AG08396 (cell line): ENCODE results near the gene B3GLCT.
"Not testable (repeated sequence)": the region's sequence is repeated elsewhere in the genome, so short reads cannot be mapped to it uniquely, and the experiment has no call there.

ENCODE experiments used
- DNase-seq: peaks from one replicate; pipeline ENCODE4 v3.0.0; 2012; ENCODE audit warnings: low spot score, mixed read lengths

B3GLCT gene

GRCh38 chr13:31278869-31279268 lies 79.1 kb downstream of the B3GLCT start:
- no peak for DNase-seq

GRCh38 chr13:31282741-31283455 lies 83.1 kb downstream of the B3GLCT start:
- DNase-seq = no peak

- no peak for DNase-seq
Observed at GRCh38 chr13:31286930-31287329, 87.2 kb downstream of the B3GLCT start.

DNA sequence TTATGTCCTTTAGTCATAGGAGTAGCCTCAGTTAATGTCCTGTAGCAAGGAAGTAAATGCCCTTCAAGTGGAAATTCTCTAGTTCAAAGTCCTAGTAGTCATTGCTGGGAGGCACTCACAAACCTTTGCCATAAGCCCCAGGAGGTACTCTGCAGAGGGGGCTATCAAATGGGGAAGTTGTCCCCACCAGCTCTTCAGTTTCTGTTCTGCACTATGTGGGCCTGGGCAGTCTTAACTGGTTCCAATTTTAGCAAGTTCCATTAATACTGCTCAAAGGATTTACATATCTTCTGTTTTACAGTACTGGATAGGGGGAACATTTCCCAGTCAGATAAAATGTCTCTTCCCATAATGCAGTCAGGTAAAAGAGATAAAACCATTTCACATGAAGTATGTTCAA lies 101.3 kb downstream of the B3GLCT start:
- no peak for DNase-seq

- no peak for DNase-seq
Observed at GRCh38 chr13:31310356-31310755, 110.6 kb downstream of the B3GLCT start.

DNA sequence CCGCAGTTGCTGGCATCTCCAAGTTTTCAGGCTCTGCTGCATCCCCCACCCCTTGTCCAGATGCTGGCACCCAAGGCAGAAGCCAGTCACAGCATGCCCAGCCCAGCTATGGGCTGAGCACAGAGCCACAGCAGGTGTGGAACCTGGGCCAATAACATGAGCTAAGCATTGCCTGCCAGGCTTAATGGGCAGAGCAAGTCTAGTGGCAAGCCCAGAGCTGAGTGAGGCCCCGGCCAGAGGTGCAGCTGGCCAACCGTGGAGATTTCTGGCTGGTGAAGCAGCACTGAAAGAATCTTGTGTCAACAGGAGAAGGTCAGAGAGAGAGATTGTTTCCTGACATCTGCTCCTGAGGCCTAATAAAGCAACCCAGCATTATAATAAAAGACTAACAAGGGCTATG lies 111.0 kb downstream of the B3GLCT start:
- DNase-seq = no peak

DNA sequence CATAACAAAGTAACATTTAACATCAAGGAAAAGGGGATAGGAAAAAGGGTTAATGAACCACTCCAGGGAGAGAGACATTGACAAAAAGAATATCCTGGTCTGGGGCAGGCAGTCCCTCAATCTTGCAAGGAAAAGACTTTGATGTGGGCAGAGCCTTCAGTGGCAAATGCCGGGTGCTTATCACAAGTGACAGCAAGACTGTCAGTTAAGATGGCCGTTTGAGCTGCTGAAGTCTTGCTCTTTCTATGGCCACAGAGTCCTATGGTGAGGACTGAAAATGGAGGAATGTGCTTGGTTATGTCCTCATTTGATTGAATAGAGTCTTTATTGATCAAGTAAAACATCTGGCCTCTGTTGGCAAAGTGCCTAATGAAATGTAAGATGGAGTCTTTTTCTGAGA lies 112.1 kb downstream of the B3GLCT start:
- no peak for DNase-seq

- no peak for DNase-seq
Observed at GRCh38 chr13:31314961-31315360, 115.2 kb downstream of the B3GLCT start.

- DNase-seq = no peak
Observed at GRCh38 chr13:31320946-31321345, 121.2 kb downstream of the B3GLCT start.

DNA sequence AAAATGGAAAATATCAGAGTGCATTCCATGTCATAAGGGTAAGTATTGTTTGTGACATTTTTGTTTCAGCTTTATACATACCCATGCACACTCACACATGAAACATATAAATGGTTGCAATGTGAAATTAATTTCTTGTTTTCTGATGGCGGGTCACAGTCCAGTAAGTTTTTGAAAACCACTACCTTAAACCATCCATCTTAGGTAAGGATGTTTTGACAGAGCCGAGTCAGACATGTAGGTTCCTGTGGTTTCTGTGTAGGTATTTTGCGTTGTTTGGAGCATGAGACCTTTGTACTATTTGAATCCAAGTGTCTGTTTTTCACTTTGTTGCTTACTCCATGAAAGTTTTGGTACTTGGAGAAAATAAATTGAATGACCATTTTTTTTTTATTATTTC lies 121.7 kb downstream of the B3GLCT start:
- DNase-seq = no peak

- no peak for DNase-seq
Observed at GRCh38 chr13:31322026-31322425, 122.3 kb downstream of the B3GLCT start.

- no peak for DNase-seq
Observed at GRCh38 chr13:31322702-31323405, 123.1 kb downstream of the B3GLCT start.

GRCh38 chr13:31327182-31327860 lies 127.5 kb downstream of the B3GLCT start:
- DNase-seq = no peak

- DNase-seq = no peak
Observed at GRCh38 chr13:31328549-31329235, 128.9 kb downstream of the B3GLCT start.

- DNase-seq = no peak
Observed at GRCh38 chr13:31330236-31330635, 130.5 kb downstream of the B3GLCT start.

DNA sequence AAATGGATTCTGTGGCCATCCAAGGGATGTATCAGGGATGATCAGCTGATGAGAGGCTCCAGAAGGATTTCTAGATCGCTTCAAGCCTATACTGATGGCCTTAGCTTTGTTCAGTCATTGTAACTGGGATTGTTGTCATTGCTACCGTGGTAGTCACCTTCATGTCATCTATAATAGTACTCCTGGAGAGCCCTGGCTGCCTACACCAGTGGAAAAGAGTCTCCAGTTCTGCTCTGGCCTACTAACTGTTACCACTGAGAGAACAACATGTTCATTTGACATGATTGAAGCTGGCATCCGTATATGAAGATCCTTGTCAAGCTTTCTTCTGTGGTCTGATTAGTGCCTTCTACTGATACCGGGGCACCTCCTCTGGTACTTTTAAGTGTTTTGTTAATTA lies 131.3 kb downstream of the B3GLCT start:
- no peak for DNase-seq

DNA sequence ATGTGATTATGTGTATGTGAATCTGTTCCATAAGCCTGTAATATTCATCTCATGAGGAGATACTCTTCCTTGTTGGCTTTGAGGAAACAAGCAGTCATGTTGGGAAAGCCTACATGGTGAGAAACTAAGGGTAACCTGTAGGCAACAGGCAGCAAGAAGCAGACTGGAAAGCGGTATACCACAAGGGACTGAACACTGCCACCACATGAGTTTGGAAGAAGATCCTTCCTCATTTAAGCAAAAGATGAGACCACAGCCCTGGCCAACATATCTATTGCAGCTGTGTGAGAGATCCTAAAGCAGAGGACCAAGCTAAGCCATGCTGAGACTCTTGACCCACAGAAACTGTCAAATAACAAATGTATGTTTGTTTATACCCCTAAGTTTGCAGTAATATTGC lies 134.8 kb downstream of the B3GLCT start:
- DNase-seq = no peak

DNA sequence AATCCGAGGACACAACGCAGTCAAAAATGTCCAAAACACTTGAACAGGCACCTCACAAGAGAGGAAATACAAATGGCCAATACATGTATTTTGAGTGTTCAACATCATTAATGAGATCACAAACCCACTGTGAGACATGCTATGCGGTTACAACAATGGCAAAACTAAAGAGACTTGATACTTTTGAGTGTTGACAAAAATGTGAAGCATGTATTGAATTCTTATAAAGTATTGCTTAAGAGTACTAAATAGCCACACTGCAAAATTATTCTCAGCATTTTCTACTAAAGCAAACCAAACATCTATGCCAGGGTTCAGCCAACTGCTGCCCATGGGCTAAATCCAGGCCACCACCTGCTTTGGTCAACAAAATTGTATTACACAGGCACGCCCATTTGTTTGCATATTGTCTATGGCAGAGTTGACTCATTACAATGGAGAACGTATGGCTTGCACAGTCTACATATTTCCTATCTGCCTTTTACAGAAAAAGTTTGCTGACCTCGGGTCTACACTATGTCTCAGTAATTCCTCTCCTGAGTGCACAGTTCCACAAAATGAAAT lies 135.3 kb downstream of the B3GLCT start:
- DNase-seq = no peak

DNA sequence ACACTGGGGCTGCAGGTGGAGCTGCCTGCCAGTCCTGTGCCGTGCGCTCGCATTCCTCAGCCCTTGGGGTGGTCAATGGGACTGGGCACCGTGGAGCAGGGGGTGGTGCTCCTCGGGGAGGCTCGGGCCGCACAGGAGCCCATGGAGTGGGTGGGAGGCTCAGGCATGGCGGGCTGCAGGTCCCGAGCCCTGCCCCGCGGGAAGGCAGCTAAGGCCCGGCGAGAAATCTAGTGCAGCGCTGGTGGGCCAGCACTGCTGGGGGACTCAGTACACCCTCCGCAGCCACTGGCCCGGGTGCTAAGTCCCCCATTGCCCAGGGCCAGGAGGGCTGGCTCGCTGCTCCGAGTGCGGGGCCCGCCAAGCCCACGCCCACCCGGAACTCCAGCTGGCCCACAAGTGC lies 139.8 kb downstream of the B3GLCT start:
- DNase-seq = not testable (repeated sequence)

- not testable (repeated sequence) for DNase-seq
Observed at GRCh38 chr13:31340848-31341247, 141.1 kb downstream of the B3GLCT start.

GRCh38 chr13:31346891-31347290 lies 147.1 kb downstream of the B3GLCT start:
- no peak for DNase-seq

GRCh38 chr13:31349156-31349555 lies 149.4 kb downstream of the B3GLCT start:
- DNase-seq = no peak
